GM18520 (cell line): ENCODE measurements around the gene PHLDB2.

Experiments used
- ATAC-seq: cut with Tn5 transposase; IDR thresholded peaks from one replicate; pipeline ENCODE4 v1.9.1; 2021; ENCODE audit not compliant: unreplicated experiment

Gene PHLDB2

DNA sequence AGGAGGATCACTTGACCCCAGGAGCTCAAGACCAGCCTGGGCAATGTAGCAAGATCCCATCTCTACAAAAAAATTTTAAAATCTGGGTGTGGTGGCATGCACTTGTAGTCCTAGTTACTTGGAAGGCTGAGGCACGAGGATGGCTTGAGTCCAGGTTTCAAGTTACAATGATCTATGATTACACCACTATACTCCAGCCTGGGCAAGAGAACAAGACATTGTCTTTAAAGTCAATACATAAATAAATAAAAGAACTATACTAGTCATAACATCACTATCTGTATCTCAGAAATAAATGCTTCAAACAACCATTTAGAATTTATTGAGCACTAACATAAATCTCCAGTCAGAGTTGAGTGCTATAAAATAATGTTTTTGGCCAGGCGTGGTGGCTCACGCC is 8.5 kb upstream of the PHLDB2 start:
- ATAC-seq = no peak

- no peak for ATAC-seq
These were observed 7.5 kb upstream of the PHLDB2 start for GRCh38 chr3:111851511-111851954.

DNA sequence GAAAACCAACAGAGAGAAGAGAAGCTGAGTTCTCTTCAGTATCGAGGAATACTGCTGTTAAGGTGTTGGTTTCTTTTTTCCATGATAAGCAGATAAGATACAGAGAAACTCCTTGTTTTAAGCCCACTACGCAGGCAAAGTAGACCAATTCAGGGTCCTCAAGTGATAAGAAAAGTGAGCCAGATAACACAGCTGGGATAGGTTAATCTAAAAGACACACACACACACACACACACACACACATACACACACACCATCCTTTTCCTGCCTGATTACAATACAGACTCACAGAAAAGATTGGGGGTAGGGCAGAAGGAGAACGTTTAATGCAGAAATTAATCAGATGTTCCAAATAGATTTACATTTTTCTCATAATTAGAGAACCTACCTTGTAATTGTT is 6.5 kb upstream of the PHLDB2 start:
- no peak for ATAC-seq

DNA sequence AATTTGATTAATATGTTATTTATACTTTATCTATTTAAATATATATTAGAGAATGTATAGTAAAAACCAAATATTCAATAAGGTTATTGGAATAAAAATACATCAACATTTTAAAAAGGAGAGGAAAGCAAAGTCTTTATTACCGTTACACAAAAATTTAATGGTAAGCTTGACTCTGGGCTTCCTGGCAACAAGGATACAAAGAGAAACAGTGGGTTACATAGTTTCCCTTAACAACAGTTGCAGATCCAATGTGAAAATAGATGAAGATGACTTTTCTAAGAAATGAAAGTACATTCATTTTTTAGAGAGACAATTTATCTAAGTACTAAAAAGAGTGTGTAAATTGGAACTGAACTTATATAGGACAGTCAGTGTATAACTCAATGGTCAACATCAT is 6.0 kb upstream of the PHLDB2 start:
- no peak for ATAC-seq

DNA sequence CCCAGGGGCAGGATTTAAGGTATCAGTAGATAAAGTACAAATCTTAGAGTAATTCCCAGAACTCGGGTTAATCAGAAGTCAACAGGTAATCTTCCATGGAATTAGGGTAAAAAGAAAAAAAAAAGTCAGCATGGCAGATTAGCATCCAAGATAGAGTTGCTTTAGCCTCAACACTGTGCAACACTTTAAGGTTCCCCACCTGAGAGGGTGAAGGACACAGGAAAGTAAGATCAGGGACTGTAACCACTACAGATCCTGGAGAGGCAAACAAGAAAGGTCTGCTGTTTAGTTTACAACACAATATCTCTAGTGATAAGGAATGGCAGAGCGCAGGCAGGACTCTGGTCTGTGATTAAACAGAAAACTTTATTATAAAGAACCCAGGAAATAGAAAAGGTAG is 4.1 kb upstream of the PHLDB2 start:
- no peak for ATAC-seq

- ATAC-seq = no peak
These were observed 2.6 kb upstream of the PHLDB2 start for GRCh38 chr3:111856501-111856900.

DNA sequence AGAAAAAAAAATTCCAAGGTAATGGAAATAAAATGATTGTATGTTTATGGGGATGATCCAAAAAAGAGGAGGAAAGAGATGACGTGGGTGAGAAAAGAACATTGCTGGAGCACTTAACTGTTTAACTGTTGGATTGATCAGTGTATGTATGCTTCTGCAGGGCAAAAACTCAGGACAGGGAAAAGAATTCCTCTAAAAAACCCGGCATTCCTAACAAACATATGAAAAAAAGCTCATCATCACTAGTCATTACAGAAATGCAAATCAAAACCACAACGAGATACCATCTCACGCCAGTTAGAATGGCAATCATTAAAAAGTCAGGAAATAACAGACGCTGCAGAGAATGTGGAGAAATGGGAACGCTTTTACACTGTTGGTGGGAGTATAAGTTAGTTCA is 1.6 kb upstream of the PHLDB2 start:
- no peak for ATAC-seq

GRCh38 chr3:111858642-111859041 is 423 bp upstream of the PHLDB2 start:
- ATAC-seq = no peak

- ATAC-seq = peak; percentile 83
These were observed 1.2 kb downstream of the PHLDB2 start for GRCh38 chr3:111859974-111860859.

- ATAC-seq = no peak
These were observed 2.3 kb downstream of the PHLDB2 start for GRCh38 chr3:111861391-111861790.

- ATAC-seq = no peak
These were observed 3.4 kb downstream of the PHLDB2 start for GRCh38 chr3:111862415-111862814.

- ATAC-seq = no peak
These were observed 3.9 kb downstream of the PHLDB2 start for GRCh38 chr3:111862974-111863373.

- ATAC-seq = no peak
These were observed 5.1 kb downstream of the PHLDB2 start for GRCh38 chr3:111863942-111864694.

- no peak for ATAC-seq
These were observed 6.0 kb downstream of the PHLDB2 start for GRCh38 chr3:111864821-111865656.

DNA sequence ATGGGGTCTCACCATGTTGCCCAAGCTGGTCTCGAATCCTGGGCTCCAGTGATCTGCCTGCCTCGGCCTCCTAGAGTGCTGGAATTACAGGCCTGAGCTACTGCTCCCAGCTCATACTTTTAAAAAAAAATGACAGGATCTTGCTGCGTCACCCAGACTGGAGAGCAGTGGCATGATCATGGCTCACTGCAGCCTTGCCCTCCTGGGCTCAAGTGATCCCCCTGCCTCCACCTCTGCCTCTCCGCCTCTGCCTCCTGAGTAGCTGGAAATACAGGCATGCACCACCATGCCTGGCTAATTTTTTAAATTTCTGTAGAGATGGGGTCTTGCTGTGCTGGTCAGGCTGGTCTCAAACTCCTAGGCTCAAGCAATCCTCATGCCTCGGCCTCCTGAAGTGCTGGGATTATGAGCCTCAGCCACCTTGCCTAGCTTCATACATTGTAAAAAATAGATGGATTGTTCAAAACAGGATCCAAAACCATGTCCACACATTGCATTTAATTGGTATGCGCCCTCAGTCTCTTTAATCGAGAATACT is 8.9 kb downstream of the PHLDB2 start:
- ATAC-seq = no peak

DNA sequence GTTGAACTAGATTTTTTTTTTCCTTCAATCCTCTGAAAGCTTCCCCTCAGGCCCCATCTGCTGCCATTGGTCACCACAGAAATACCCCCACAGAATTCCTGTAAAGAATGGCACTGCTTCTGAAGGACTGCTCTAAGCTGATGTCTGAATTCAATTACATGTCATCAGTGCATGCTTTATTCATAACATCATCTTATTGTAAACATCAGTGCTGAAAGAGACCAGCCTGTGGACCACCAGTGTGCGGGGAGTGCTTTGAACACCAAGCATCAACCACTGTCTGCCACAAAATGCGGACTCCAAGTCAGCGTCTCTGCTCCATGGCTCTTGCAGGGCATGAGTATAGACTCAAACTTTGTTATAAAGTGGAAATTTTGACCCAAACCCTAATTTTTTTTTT is 11.6 kb downstream of the PHLDB2 start:
- ATAC-seq = no peak

DNA sequence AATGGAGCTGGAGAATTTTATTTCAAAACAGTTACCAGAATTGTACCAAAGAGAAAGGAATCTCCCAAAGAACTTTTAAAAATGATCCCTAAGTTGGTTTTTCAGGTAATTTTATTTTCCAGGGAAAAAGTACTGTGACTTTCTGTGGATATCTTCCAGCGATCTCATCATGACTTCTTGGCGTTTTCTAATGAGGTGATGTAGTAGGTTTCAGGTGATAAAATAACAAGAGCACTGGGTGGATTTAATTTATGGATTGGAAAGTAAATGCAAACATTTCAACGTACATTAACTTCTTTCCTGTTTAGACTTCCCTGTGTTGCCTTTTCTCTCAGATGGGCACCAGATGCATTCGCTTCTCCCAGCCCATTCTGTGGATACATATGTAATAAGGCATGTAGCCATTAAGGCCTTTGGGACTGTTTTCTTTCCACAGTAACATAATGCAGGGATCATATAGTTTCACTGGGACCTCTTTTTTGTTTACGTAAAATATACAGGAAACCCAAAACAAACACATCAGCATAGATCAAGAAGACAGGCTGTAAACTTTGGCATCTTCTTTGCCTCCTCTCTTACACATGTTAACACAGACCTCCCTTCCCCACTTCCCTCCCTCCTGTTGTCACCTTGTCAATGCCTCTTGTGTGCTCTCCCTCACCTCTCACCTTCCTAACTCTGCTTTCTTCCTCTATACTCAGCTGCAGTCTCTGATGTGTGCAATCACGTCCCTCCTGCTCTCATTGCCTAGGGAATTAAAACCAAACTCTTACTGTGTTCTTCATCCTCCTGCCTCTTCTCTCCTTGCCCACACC is 13.0 kb downstream of the PHLDB2 start:
- no peak for ATAC-seq

DNA sequence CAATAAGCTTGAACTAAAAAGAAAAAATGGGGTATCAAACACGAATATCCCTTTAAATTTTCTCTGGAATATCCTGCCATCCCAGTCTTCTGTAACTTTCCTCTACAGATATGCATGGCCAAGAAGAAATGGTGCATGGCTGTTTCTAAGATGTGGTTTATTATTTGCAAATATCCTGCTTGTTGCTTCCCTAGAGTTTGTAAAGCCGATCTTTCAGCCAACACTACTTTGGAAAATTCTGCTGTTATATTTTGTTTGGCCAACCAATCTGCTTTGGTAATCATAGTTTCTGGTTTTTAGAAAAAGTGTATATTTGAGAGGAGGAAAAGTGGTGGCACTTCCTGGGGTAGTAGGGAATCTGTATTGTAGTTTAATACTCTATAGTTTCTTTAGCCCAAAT is 13.9 kb downstream of the PHLDB2 start:
- ATAC-seq = no peak

DNA sequence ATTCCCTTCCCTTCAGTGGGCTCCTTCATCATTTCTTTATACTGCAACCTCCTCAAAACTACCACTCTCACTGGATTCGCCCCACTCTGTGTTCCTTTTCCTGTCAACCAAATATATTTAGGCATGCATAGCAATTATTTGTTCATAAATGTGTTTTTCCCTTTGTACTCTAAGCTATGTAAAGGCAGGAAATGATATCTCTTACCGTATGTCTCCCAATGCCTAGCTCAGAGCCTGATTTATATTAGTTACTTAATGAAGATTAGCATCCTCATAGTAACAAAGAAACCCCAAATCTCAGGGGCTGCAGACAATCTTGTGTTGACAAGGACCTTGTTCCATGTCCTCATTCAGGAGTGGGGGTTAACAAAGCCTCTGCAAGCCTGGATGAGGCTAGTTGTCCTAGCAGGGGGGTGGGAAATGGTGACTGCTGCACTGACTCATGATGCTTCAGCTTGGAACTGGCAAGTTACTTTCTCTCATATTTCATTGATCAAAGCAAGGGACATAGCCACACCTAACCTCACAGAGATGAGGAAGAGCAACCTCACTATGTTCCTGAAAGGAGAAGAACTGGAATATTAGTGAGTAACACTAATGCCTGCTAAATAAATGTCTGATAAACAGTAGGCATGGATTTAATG is 15.2 kb downstream of the PHLDB2 start:
- no peak for ATAC-seq

GRCh38 chr3:111881480-111881879 is 22.4 kb downstream of the PHLDB2 start:
- ATAC-seq = no peak
